GM21528 (cell line): Measurements from ENCODE around the gene SIGMAR1.

Experiments used
- ATAC-seq: cut with Tn5 transposase; IDR thresholded peaks from one replicate; pipeline ENCODE4 v1.9.1; 2021; ENCODE audit warnings: mild to moderate bottlenecking, moderate library complexity; ENCODE audit not compliant: unreplicated experiment, low FRiP score

Gene SIGMAR1

GRCh38 chr9:34637356-34638137, at the start of gene SIGMAR1:
SIGMAR1 (minus strand) TSS chr9:34637787; CDS start chr9:34637697, 90 bp downstream.
- ATAC-seq: peak; percentile 83

- no peak for ATAC-seq
Observed at GRCh38 chr9:34686732-34687131, 49.1 kb upstream of the SIGMAR1 start.

GRCh38 chr9:34686231-34686630, 48.6 kb upstream of the SIGMAR1 start:
- ATAC-seq: no peak

- ATAC-seq: no peak
Observed at GRCh38 chr9:34685591-34685990, 48.0 kb upstream of the SIGMAR1 start.

DNA sequence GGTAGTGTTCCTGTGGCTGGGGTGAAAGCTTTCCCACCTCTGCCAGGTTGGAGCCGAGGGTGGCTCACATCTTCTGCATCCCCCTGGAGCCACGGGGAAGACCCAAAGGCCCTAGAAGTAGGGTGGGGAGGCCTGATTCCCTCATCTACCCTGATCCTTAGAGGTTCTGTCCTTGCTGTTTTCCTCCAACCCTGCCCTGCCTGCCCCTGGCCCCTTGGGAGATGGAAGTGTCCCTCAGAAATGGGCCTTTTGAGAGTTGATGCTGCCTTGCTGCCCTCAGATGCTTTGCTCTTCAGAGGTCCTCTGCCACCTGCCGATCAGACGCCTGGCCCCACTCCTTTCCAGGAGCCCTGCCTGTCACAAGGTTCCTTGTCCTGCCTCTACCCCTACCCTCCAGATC, 47.2 kb upstream of the SIGMAR1 start:
- ATAC-seq: no peak

GRCh38 chr9:34684145-34684544, 46.6 kb upstream of the SIGMAR1 start:
- ATAC-seq: no peak

DNA sequence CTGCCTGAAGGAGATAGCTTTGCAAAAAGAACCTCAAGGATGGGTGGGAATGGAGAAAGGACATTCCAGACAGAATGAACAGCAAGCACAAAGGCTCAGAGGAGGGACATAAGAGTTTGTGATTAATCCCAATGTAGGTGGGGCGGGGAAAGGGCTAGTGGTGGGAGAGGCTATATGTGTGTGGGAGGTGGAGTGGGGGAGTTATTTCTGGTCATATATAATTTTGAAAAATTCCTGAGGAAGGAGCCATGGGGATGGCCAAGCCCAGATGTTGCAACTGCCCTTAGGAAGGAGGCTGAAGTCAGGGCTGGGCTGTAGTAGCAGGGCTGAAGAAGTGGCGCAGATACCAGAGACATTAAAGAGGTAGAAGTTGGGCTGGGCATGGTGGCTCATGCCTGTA, 38.3 kb upstream of the SIGMAR1 start:
- ATAC-seq: no peak

- no peak for ATAC-seq
Observed at GRCh38 chr9:34675048-34675714, 37.6 kb upstream of the SIGMAR1 start.

DNA sequence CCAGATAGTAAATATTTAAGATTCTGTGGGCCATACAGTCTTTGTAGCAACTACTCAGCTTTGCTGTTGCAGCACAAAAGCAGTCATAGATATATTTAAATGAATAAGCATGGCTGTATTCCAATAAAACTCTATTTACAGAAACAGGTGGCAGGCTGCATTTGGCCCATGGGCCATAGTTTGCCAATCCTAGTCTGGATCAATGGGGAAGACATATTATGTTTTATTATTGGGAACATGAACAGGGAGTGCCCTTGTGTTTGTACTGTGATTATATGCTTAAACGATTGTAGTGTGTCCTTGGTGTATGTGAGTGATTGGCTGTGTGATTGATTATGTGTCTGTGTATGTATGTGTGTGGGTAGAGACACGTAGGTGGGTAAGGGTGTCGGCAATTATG, 36.9 kb upstream of the SIGMAR1 start:
- no peak for ATAC-seq

DNA sequence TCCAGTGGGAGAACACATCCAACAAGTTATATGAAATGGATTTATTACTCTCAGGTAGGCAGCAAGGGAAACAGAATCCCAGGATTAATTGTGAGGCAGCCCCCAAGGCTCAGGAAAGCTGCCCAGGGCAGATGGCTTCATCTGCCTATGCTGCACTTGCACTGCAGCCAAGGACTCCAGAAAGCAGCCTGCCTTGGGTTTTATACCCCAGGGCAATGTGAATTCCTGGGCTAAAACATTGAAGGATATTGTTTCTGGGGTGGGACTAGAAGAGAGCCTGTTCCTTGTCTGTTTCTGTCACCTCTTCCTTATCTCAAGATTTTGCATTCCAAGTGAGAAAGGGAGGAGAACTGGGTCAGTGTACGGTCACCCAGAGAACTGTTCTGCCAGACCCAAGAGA, 33.7 kb upstream of the SIGMAR1 start:
- no peak for ATAC-seq

DNA sequence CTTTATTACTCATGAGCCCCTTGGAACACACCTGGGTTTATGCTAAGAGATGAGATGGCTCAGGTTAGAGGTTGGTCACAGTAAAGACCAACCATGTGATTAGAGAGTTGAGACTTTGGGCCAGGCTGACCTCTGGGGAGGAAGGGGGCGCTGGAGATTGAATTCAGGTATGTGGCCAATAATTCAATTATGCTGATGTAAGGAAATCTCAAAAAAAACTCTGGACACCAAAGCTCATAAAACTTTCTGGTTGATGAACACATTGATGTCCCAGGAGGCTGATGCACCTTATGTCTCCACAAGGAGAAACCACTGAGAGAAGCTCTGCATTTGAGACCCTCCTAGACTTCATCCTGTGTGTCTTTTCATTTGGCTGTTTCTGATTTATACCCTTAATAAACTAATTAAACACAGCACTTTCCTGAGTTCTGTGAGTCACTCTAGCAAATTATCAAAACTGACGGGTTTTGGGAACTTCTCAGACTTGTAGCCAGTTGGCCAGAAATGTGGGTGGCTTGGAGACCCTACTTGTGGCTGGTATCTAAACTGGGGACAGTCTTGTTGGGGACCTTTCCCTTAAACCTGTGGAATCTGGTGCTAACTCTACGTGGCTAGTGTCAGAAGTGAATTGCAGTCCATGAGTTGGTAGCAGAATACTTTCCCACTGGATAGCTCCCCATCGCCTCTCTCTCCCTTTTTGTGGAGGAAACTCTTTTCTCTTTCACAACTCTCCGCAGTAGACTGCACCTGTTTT, 32.4 kb upstream of the SIGMAR1 start:
- ATAC-seq: no peak

- ATAC-seq: peak; percentile 59
Observed at GRCh38 chr9:34665381-34666250, 28.0 kb upstream of the SIGMAR1 start.

- peak; percentile 27 for ATAC-seq
Observed at GRCh38 chr9:34665067-34665380, 27.4 kb upstream of the SIGMAR1 start.

DNA sequence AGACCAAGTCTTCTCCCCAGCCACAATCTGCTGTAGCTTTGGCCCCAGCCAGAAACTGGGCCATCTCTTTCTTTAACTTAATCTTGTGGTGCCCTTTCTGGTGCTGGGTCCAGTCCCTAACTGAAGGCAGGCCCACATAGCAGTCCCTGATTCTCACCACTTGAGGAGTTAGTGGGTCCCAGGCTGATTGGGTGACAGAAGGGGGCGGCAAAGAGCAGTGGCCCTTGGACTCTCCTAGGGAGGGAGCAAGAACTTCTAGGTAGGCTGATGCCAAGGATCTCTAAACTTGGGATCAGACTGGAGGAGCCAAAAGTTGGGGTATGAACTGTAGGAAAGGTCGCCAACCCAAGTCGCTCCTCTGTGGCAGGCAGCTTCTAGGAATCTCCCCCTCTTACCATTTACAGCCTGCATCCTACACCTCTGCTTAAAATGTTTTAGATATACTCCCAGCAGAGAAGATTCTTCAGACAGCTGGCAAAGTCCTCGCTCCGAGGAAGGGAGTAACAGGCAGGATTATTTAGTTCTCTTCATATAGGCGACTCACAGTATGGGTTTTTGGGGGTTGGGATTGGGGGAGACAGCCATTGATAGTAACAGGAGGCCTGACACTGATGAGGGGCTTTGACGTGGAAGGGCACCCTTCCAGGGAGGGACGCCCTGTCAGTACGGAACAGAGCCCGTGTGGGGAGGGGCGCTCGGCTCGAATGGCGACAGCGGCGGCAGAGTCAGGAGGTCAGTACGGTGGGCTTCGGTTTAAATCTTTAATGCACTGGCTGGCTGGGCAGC, 26.9 kb upstream of the SIGMAR1 start:
- peak; percentile 37 for ATAC-seq

- no peak for ATAC-seq
Observed at GRCh38 chr9:34663303-34663605, 25.7 kb upstream of the SIGMAR1 start.

GRCh38 chr9:34662526-34663302, 25.1 kb upstream of the SIGMAR1 start, which contains the start of gene CCL27:
CCL27 (minus strand) TSS chr9:34662657; CDS start chr9:34662633, 24 bp downstream.
- no peak for ATAC-seq

GRCh38 chr9:34659592-34660253, 22.1 kb upstream of the SIGMAR1 start:
- no peak for ATAC-seq

DNA sequence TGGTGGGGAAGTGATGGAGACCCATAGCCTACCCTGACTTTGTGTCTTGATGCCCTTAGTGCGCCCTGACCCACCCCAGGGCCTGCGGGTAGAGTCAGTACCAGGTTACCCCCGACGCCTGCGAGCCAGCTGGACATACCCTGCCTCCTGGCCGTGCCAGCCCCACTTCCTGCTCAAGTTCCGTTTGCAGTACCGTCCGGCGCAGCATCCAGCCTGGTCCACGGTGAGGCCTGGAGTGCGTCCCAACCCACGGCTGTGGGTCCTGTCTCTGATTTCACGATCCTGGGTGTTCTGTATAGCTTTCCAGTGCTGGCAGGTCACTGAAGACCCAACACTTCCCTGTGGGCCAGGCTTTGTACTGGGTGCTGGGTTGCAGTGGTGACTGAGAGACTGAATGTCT, 20.9 kb upstream of the SIGMAR1 start:
- no peak for ATAC-seq

DNA sequence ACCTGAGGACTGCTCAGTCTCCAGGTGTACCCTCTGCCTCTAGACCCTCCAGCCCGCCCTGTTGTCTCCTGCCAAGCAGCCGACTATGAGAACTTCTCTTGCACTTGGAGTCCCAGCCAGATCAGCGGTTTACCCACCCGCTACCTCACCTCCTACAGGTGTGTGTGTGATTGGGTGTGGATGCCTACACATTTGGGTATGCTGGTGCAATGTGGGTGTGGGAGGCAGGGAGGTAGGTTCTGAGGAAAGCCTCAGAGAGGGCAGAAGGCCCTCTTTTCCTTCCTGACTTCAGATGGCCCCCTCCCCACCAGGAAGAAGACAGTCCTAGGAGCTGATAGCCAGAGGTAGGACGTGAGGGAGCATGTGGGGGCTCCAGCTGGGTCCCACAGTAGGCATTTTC, 19.4 kb upstream of the SIGMAR1 start:
- ATAC-seq: no peak
